ENCODE results near the gene NUMBL.

NUMBL gene

DNA sequence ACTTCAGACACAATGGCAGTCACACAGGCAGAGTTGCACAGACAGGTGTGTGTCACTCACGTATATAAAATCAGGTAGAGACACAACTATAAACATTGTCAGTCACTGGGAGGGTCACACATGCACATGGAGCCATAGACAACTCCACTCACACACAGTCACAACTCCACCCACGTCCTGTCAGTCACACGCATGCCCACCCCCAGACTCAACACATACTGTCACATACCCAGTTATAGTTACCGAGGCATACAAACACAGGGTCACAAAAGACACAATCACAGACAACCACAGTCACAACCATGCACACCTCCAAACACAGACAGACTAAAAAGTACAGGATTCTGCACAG lies 1.5 kb downstream of the NUMBL start:
- no peaks in the 10 kb centered on the region for H3K27me3 Mint-ChIP-seq
- no peak overlapping the region for H3K27ac Mint-ChIP-seq
- H3K9me3 Mint-ChIP-seq = no peaks in the 10 kb centered on the region
- peaks cover 11% of the 10 kb centered on the region for H3K4me1 Mint-ChIP-seq (ENCODE audit: low read depth)
- no peak overlapping the region for H3K4me3 Mint-ChIP-seq
- no peak for DNase-seq
- peaks cover 30% of the 10 kb centered on the region for H3K36me3 Mint-ChIP-seq (ENCODE audit: low read depth)

DNA sequence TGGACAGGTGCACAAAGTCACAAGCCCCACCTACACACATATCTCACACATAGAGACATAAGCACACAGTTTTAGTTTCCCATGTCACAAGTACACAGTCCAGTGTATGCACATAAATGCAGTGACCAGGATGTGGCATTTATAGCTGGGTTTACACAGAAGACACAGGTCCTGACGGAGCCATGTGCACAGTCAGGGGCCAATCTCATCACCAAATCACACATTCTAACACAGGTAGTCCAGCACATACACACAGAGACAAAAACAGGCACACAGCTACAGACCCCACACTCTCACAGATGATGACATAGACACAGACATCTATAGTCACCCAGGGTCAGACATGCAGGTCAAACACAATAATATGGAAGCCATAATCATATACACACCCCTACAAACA lies 2.1 kb downstream of the NUMBL start:
- Mint-ChIP-seq H3K4me3 (no peak overlapping the region), H3K36me3 (ENCODE audit: low read depth) (peaks cover 29% of the 10 kb centered on the region), H3K27me3 (no peaks in the 10 kb centered on the region), H3K27ac (no peak overlapping the region), H3K4me1 (ENCODE audit: low read depth) (peaks cover 11% of the 10 kb centered on the region), H3K9me3 (no peaks in the 10 kb centered on the region)
- no peak for DNase-seq

DNA sequence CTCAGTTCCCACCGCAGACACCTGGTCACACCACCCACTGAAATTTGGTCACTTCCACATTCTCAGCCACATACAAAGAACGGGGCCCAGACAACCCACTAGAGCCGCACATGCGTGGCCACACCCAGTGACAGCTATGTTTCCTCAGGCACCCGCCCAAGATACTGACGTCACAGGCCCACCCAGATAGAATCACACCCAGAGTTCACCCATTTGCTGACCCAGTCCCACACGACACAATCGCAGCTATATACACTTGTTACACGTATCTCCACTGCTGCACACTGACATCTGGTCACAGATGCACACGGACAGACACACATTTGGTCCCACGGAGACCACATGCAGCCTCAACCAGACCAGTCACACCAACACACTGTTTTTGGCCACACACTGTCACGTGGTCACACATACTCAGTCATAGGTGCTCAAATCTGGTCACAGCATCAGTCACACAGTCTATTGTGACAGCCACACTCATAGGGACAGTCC lies 2.9 kb downstream of the NUMBL start:
- Mint-ChIP-seq H3K4me3 (no peak overlapping the region), H3K27me3 (no peaks in the 10 kb centered on the region), H3K4me1 (ENCODE audit: low read depth) (peaks cover 11% of the 10 kb centered on the region), H3K27ac (no peak overlapping the region), H3K36me3 (ENCODE audit: low read depth) (peaks cover 29% of the 10 kb centered on the region), H3K9me3 (no peaks in the 10 kb centered on the region)
- DNase-seq = no peak

DNA sequence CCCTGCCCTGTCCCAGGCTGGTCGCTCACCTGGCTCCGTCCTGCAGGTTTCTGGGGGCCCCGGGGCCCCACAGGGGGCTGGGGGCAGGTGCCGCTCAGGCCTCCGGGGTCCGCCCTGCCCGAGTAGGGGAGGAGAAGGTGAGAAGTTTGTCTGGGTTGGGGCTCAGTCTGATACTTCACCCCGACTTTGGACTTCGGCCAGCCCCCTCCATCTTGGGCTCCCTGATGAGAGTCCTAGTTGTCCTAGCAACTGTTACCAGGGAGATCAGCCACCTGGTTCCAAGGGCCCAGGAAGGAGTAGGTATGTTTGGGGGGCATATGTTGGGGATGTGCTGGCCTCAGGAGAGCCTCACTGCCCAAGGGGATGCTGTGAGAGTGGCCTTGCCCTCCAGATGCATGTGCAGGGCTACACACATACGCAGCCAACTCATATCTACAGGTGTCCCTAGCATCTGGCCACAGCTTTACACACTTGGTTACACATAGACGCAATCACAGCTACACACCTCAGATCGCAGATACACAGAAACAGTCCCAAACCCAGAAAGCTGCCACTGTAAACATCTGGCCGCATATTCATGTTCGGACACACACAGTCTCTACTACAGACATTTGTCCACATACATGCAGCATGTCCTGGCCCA lies 3.4 kb downstream of the NUMBL start:
- Mint-ChIP-seq H3K9me3 (no peaks in the 10 kb centered on the region), H3K27ac (no peak overlapping the region), H3K4me3 (no peak overlapping the region), H3K4me1 (ENCODE audit: low read depth) (peaks cover 11% of the 10 kb centered on the region), H3K36me3 (ENCODE audit: low read depth) (peaks cover 28% of the 10 kb centered on the region), H3K27me3 (no peaks in the 10 kb centered on the region)
- no peak for DNase-seq

- DNase-seq = no peak
- Mint-ChIP-seq H3K27ac (no peak overlapping the region), H3K9me3 (no peaks in the 10 kb centered on the region), H3K4me1 (ENCODE audit: low read depth) (no peaks in the 10 kb centered on the region), H3K27me3 (no peaks in the 10 kb centered on the region), H3K4me3 (no peak overlapping the region), H3K36me3 (ENCODE audit: low read depth) (peaks cover 34% of the 10 kb centered on the region)
Observed at GRCh38 chr19:40685563-40685962, 4.9 kb downstream of the NUMBL start.

GRCh38 chr19:40685016-40685526 lies 5.4 kb downstream of the NUMBL start:
- DNase-seq = no peak
- H3K9me3 Mint-ChIP-seq = no peaks in the 10 kb centered on the region
- H3K27me3 Mint-ChIP-seq = no peaks in the 10 kb centered on the region
- no peak overlapping the region for H3K4me3 Mint-ChIP-seq
- H3K4me1 Mint-ChIP-seq (ENCODE audit: low read depth) = no peaks in the 10 kb centered on the region
- no peak overlapping the region for H3K27ac Mint-ChIP-seq
- H3K36me3 Mint-ChIP-seq (ENCODE audit: low read depth) = peaks cover 39% of the 10 kb centered on the region

GRCh38 chr19:40684280-40684679 lies 6.2 kb downstream of the NUMBL start:
- Mint-ChIP-seq H3K36me3 (ENCODE audit: low read depth) (peaks cover 47% of the 10 kb centered on the region), H3K9me3 (no peaks in the 10 kb centered on the region), H3K27ac (no peak overlapping the region), H3K4me1 (ENCODE audit: low read depth) (no peaks in the 10 kb centered on the region), H3K27me3 (no peaks in the 10 kb centered on the region), H3K4me3 (no peak overlapping the region)
- no peak for DNase-seq

DNA sequence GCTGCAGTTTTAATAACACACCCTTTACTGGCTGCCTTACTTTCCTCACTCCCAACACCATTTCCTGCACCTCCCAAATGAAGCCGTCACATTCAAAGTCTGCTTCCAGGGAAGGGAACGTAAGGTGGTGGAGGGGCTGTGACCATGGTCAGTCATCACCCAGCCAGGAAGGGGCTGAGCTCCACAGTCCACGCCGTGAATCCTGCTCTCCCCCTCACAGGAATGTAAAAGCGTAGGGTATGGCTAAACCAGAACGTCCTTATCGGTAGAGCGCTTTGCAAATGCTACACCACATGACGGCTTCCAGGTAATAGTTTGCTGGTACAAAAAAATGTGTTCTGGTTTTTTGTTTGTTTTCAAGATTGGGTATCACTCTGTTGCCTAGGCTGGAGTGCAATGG lies 7.0 kb downstream of the NUMBL start:
- H3K4me1 Mint-ChIP-seq (ENCODE audit: low read depth) = no peaks in the 10 kb centered on the region
- H3K27me3 Mint-ChIP-seq = no peaks in the 10 kb centered on the region
- no peak overlapping the region for H3K27ac Mint-ChIP-seq
- no peaks in the 10 kb centered on the region for H3K9me3 Mint-ChIP-seq
- no peak overlapping the region for H3K4me3 Mint-ChIP-seq
- H3K36me3 Mint-ChIP-seq (ENCODE audit: low read depth) = peaks cover 55% of the 10 kb centered on the region
- DNase-seq = no peak

- Mint-ChIP-seq H3K36me3 (ENCODE audit: low read depth) (peaks cover 64% of the 10 kb centered on the region), H3K27me3 (no peaks in the 10 kb centered on the region), H3K9me3 (no peaks in the 10 kb centered on the region), H3K27ac (no peak overlapping the region), H3K4me1 (ENCODE audit: low read depth) (no peaks in the 10 kb centered on the region), H3K4me3 (no peak overlapping the region)
- DNase-seq = no peak
Observed at GRCh38 chr19:40682431-40682964, 8.0 kb downstream of the NUMBL start.

- no peak for DNase-seq
- Mint-ChIP-seq H3K9me3 (no peaks in the 10 kb centered on the region), H3K27ac (no peak overlapping the region), H3K4me3 (no peak overlapping the region), H3K4me1 (ENCODE audit: low read depth) (no peaks in the 10 kb centered on the region), H3K27me3 (no peaks in the 10 kb centered on the region), H3K36me3 (ENCODE audit: low read depth) (peaks cover 69% of the 10 kb centered on the region)
Observed at GRCh38 chr19:40681039-40681438, 9.4 kb downstream of the NUMBL start.

DNA sequence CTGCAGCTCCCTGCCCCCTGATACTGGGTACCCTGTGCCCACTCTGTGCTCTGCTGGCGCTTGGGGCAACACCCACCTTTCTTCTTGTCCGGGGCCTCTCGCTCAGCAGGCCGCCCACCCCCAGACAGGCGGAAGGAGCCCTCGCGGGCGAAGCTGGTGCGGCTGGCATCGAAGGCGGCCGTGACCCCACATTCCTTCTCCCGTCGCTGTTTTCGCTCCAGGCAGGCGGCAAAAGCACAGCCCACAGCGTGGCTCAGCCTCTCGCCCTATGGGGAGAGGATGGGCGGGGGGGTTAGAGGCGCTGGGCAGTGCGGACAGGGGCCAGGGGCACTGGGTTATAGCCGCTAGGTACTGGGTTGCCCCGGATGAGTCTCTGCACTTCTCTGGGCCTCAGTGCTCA lies 13.3 kb downstream of the NUMBL start:
- H3K4me3 Mint-ChIP-seq = no peak overlapping the region

DNA sequence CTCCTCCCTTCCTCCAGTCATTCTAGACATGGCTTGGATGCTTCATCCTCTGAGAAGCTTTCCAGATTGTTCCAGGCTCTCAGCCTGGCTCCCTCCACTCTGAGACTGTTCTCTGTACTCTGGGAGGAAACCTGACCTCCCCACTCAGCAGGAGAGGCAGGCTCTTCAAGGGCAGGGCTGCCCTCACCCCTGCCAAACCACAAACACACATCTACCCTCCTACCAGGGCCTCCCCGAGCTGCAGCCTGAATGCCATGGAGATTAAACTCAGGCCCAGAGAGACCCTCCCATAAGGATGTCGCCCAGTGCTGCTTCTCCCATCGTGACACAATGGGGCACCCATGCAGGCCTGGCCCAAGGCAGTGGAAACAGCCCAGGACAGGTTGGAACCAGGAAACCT lies 16.2 kb downstream of the NUMBL start:
- H3K36me3 Mint-ChIP-seq (ENCODE audit: low read depth) = peaks cover 42% of the 10 kb centered on the region
- H3K27me3 Mint-ChIP-seq = no peaks in the 10 kb centered on the region
- no peak for DNase-seq
- no peak overlapping the region for H3K27ac Mint-ChIP-seq
- no peak overlapping the region for H3K4me3 Mint-ChIP-seq
- peaks cover 3% of the 10 kb centered on the region for H3K9me3 Mint-ChIP-seq
- H3K4me1 Mint-ChIP-seq (ENCODE audit: low read depth) = no peaks in the 10 kb centered on the region

More for the DNA sequence above, 13.3 kb downstream of the NUMBL start:
- Mint-ChIP-seq H3K4me1 (ENCODE audit: low read depth) (no peaks in the 10 kb centered on the region), H3K36me3 (ENCODE audit: low read depth) (peaks cover 49% of the 10 kb centered on the region), H3K27me3 (no peaks in the 10 kb centered on the region), H3K9me3 (no peaks in the 10 kb centered on the region), H3K27ac (no peak overlapping the region)
- DNase-seq = no peak

DNA sequence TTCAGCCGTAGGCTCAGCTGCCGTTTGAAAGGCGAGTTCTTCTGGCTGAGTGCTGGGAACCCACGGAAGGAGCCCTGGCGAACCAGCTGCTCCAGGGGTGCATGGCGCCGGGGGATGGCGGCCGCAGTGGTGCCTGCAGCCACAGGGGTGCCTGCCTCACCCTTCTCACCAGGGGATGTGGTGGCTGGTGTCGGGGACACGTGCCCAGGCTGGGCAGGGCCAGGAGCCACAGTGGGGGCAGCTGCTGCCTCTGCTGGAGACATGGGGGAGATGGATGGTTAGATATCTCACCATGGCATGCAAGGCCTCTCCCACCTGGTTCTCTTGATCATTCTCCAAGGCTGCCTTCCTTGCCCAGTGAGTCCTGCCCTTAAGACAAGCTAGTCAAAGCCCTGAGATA lies 17.1 kb downstream of the NUMBL start:
- no peak overlapping the region for H3K4me3 Mint-ChIP-seq
- H3K27me3 Mint-ChIP-seq = no peaks in the 10 kb centered on the region
- no peak for DNase-seq
- H3K27ac Mint-ChIP-seq = no peak overlapping the region
- H3K36me3 Mint-ChIP-seq (ENCODE audit: low read depth) = peaks cover 43% of the 10 kb centered on the region
- peaks cover 8% of the 10 kb centered on the region for H3K9me3 Mint-ChIP-seq
- H3K4me1 Mint-ChIP-seq (ENCODE audit: low read depth) = no peaks in the 10 kb centered on the region

GRCh38 chr19:40672573-40673299 lies 17.7 kb downstream of the NUMBL start:
- H3K9me3 Mint-ChIP-seq = peaks cover 8% of the 10 kb centered on the region
- no peak overlapping the region for H3K4me3 Mint-ChIP-seq
- no peak overlapping the region for H3K27ac Mint-ChIP-seq
- peaks cover 41% of the 10 kb centered on the region for H3K36me3 Mint-ChIP-seq (ENCODE audit: low read depth)
- H3K27me3 Mint-ChIP-seq = no peaks in the 10 kb centered on the region
- no peak for DNase-seq
- no peaks in the 10 kb centered on the region for H3K4me1 Mint-ChIP-seq (ENCODE audit: low read depth)

- H3K4me1 Mint-ChIP-seq (ENCODE audit: low read depth) = peaks cover under 1% of the 10 kb centered on the region
- H3K27me3 Mint-ChIP-seq = no peaks in the 10 kb centered on the region
- DNase-seq = no peak
- H3K36me3 Mint-ChIP-seq (ENCODE audit: low read depth) = peaks cover 39% of the 10 kb centered on the region
- H3K9me3 Mint-ChIP-seq = peaks cover 8% of the 10 kb centered on the region
- H3K27ac Mint-ChIP-seq = no peak overlapping the region
- H3K4me3 Mint-ChIP-seq = no peak overlapping the region
Observed at GRCh38 chr19:40672038-40672437, 18.4 kb downstream of the NUMBL start.

Measured in activated T-cell treated with anti-CD3 and anti-CD28 coated beads, Interleukin-2, amount 50 U/mL, for 24 hours (primary cell).